Panc1 (cell line): ENCODE measurements around the gene AOC3.

Source experiments
- CTCF ChIP-seq: fragments of 450-650 bp; IDR thresholded peaks from 2 replicates; pipeline ENCODE4 v1.5.1; 2017; ENCODE audit warnings: mild to moderate bottlenecking
- REST ChIP-seq, 2 experiments: IDR thresholded peaks; 2 replicates each; pipeline ENCODE4 v1.6.1; 2011 to 2012; ENCODE audit warnings: low read depth in 2 of 2, control low read depth in 1 of 2, low read length in 1 of 2, mild to moderate bottlenecking in 1 of 2, moderate library complexity in 1 of 2; ENCODE audit not compliant: insufficient read depth in 1 of 2

GRCh38 chr17:42900460-42901331 is 49.7 kb downstream of the AOC3 start, which contains the start of gene G6PC1:
- TF ChIP-seq CTCF (no peak), REST (IDR thresholded peaks at IDR 0.05; ENCODE audit: insufficient read depth in 1 of 2, low read depth in 2 of 2, low read length in 1 of 2) (no peak)
